ENCODE measurements around the gene DNM3.

Gene DNM3

DNA sequence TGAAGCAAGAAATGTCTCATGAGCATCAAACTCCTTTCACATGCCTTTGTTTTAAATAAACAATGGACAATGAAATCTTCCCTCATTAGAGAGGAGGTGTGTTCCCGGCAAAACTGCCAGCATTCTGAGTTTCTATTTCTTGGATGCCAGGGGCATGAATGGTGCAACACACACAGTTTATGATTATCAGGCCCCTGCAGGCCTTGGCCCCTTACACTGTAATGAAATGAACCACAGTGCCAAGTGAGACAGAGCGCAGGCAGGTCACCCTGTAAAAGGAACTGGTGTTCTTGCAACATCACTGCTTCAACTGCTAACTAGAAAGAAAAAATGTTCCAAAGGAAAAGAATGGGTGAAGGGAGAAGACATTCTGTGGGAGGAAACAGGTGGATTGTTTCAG, 606.3 kb downstream of the DNM3 start:
- DNase-seq, result no peak

DNA sequence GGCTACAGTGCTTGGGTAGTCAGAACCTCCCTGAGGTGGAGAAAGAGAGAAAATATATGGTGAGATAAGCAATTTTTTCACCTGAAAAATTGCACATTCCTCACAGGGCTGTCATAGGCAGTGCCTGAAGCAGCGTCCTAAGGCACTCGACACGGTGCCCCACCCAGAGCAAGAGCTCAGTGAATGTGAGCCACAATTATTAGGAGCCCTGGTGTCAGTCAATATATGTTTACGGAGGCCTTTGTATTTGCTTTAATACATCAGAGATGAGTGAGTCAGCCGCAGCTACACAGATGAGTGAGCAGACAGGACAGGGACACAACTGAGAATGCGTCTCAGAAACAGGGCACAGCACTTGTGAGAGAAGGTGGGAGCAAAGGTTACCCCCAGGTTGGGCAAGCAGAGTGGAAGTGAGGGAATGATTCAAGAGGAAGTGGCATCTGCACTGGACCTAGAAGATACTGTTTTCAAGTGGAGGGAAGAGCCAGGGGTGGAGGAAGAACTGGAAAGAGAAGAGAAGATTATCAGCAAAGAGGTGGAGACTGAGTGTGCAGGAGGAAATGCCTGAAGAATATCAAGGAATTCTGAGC, 607.8 kb downstream of the DNM3 start:
- DNase-seq, result no peak

DNA sequence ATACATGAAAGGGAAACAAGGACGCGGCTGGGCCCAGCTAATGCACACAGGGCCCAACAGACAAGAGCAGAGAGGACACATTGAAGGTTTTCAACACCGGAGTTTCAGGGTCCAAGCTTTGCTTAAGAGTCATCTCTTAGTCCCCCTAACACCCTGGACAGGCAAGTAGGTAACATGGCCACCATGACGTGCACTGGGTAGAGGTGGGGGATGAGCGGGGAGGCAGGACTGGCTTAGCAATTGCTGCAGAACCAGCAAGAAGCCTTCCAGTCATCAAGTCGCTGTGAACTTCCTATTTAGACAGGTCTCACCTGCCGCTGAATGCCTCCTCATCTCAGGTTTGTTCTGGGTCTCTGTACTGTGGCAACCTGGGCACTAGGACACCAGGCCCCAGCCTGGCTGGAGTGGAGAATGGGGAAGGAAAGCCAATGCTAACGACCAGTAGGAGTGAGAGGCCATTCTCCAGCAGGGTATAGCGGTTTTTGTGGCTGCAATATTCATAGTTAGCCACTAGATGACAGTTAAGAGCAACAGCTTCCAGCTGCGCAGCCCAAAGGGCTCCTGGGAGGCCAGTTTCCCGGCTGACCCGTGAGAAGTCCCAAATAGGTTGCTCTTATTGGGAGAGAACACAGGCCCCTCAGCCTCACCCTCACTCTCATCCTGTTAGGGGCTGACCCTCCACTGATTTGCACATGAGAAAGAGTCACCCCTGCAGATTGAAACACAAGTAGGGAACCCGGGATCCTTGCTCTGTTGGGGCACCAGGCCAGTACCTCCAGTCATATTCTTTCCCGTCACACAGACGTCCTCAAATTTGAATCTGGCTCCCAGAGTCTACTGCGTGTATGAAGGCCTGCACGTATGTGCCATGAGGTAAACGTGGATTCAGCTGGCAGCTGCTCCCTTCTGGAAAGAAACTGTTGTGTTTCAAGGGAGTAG, 608.6 kb downstream of the DNM3 start:
- no peak for DNase-seq

DNA sequence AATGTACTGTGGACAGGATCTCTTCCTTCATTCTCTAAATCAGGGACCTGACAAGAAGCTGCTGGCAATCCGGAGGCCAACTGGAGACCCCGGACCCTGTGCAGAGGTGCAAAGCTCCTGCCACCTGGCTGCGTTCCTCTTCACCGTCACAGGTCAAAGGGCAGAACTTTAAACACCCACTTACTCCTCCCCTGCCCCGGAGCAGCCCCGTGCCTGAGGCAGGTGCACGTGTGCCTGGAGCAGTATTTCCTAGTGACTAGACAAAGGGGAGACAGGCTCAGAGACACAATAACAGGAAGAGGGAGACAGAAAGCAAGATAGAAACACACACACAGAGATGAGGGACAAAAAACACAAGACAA, 609.2 kb downstream of the DNM3 start:
- no peak for DNase-seq

DNA sequence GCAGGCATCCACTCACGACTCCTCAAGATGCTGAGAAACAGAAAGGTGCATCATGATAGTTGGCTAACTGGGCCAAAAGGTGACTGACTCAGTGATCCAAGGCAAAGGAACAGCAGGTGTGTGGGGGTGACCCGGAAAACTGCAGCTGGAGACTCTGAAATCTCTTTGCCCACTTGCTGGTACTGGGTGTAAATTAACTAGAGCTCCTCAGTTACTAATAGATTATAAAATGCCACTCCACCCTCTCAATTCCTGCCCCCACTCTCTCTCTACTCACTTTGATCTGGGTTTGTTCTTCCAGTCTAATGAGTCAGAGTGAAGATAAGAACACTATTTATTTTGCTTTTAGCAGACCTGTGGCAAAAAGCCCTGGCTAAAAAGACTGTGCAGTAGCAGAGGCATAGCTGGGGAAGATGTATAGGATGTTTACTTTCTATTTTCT, 609.7 kb downstream of the DNM3 start:
- DNase-seq, result no peak

DNA sequence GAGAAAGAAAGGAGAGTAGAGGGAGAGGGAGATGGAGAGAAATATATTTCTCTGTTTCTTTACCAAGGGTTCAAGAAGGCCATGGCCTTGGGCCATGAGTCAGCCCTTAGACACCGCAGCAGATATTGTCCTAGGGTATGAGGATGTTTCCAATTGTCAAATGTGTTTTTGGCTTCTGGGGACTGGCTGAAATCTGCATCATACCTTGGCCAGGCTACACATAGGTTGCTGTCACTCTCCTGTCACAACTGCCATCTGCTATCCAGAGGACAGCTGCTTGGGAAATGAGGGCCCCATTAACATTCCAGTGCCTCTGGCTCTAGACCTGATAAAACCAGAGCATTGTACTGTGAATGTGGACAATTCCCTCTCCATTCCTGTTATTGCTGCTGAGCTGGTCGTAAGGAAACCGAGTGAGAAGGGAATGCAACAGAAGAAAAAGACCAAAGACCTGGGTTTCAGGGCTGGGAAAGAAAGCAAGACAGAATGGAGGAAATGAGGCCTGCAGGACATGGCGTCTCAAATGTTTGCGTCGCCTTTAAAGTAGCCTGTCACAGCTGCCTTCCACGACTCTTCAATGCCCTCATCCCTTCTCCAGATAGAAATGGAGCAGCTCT, 611.3 kb downstream of the DNM3 start:
- no peak for DNase-seq

DNA sequence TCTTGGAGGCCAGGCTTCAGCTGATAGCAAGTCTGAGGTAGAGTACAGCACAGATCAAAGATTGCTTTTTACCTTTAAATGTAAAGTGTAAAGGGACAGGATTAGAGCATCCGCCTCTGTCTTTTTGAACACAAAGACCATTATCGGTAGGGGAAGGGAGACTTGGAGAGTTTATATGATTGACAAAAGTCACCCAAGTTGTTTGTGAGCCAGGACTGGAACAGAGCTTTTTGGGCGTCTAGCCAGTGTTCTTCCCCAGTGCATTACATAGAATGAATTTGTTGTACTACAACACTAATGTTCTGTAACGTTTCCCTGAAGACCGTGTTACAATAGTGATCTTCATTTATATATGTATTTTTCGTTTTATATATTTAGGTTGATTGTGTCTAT, 611.9 kb downstream of the DNM3 start:
- no peak for DNase-seq

DNA sequence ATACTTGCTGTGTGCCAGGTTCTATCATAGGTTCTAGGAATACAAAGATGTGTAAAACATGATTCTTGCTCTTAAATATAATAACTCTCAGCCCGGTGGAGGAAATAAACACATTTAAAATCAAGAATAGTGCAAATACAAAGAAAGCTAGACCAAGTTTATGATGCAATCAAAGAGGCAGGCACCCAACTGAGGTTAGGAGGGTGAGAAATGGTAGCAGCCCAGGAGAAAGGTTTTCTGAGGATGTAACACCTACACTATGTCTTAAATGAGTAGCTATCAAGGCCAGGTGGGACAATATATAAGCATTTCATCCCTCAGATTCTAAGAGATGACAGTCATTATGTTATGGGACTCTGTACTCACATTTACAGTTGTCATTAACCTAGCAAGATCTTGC, 612.3 kb downstream of the DNM3 start:
- no peak for DNase-seq

DNA sequence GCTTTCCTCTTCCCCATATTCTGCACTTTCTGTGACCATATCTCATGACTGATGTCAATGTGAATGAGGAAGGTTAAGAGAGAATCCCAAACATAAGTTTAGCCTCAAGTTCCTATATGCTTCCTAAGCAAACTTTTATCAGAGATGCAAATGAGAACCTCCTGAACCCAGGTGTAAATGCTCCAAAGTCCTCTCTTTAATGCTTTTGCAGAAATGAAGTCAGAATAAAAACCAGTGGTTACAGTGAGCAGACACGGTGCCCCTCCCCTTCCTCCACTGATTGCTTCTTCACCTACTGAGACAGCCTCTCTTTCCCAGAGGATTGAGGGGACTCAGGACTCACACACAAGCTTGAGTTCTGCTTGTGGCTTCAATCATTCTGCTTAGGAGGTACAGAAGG, 614.2 kb downstream of the DNM3 start:
- DNase-seq, result no peak

DNA sequence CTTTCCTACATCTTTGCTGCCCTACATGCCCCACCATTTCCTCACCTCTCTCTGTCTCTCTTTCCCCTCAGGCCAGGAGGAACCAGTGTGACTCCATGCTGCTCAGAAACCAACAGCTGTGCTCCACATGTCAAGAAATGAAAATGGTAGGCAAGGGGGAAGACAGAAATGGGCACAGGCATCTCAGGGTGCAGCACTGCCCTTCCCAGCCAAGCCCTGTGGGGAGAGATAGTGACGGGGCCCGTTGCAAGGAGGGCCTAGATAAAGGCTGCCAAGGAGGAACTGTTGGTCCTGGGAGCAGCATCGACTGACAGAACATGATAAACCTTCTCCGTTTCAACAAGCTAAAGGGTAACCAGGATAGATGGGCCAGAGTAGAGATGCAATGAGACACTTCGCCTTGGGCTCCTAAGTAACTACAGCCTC, 615.1 kb downstream of the DNM3 start:
- DNase-seq, result no peak

DNA sequence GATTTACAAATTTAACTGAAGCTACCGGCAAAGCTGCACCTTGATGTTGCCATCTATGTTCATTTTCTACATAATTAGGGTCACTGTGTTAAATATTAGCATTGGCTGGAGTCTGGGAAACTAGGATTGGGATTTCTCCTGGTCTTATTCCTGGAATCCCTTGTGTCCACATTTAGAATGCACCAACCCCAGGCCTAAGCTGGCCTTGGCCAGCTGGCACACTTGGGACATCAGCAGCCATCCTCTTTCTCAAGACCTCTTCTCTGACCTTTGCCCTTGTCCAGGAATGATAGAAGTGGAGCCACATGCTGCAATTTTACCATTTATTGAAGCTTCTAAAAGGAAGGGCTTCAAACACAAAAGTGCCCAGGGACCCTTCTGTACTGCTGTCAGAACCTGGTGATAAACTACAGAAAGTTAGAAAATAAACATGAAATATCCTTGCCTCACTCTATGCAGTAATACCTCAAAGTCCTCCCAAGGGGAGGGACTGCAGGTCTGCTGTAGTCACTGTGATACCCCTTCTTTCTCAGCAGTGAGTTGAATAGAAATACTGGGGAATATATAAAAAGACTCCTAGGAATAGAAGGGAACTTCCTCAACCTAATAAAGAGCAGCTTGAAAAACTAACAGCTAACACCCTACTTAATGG, 616.3 kb downstream of the DNM3 start:
- no peak for DNase-seq

DNA sequence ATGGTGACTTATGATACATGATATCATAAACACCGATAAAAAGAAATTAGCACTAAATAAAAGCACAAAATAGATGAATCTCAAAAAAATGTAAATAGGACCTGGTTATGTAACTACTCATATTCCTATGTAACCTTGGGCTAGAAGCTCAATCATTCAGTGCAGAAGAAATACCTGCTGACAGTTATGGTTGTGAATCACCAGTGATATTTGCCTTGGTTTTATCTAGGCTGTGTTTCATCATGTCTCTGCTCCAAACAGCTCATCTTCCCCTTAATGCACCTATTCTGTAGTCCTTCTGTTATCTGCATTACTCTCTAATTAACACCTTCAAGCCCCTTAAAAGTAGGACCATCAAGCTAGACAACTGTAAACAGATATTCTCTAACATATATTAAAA, 618.9 kb downstream of the DNM3 start:
- no peak for DNase-seq

DNA sequence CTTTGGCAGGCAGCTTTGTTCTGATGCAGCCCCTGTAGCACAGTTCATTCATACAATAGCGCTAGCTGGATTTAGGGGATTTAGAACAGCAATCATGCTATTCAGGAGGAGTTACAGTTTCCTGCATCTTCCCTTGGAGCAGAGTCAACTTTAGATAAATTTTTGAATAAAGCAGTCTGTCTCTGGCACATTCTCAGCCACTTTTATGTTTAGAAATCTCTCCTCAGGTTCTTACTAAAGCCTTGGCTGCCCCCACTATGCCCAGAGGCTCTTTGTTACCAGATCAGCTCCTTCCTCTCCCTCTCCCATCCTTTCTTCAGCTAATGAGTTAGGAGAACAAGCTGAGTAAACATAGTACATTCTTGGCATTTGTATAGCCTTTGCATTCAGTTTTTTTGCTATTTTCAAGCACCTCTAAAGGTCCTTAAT, 619.6 kb downstream of the DNM3 start:
- DNase-seq, result no peak
